NCI-H128 (cell line): Measurements from ENCODE around the gene ZNF200.
"Not testable (repeated sequence)": the region's sequence is repeated elsewhere in the genome, so short reads cannot be mapped to it uniquely, and the experiment has no call there.

Experiments used
- DNase-seq: peaks from one replicate; lab custom pipeline; 2025; ENCODE audit not compliant: unreplicated experiment; lab: John Stamatoyannopoulos, UW

ZNF200 gene

GRCh38 chr16:3254309-3254708, 19.4 kb upstream of the ZNF200 start:
- DNase-seq, result no peak

- DNase-seq, result no peak
Measured at GRCh38 chr16:3252967-3253366, 18.0 kb upstream of the ZNF200 start.

GRCh38 chr16:3249451-3249850, 14.5 kb upstream of the ZNF200 start:
- no peak for DNase-seq

GRCh38 chr16:3249020-3249419, 14.1 kb upstream of the ZNF200 start:
- DNase-seq, result no peak

- DNase-seq, result no peak
Measured at GRCh38 chr16:3248596-3248995, 13.6 kb upstream of the ZNF200 start.

- no peak for DNase-seq
Measured at GRCh38 chr16:3246876-3247275, 11.9 kb upstream of the ZNF200 start.

- DNase-seq, result no peak
Measured at GRCh38 chr16:3246002-3246401, 11.0 kb upstream of the ZNF200 start.

GRCh38 chr16:3243882-3244281, 8.9 kb upstream of the ZNF200 start:
- DNase-seq, result no peak

- no peak for DNase-seq
Measured at GRCh38 chr16:3242709-3243108, 7.8 kb upstream of the ZNF200 start.

- no peak for DNase-seq
Measured at GRCh38 chr16:3241761-3242160, 6.8 kb upstream of the ZNF200 start.

- DNase-seq, result no peak
Measured at GRCh38 chr16:3235856-3236669, 1.1 kb upstream of the ZNF200 start.

- no peak for DNase-seq
Measured at GRCh38 chr16:3234543-3234856, 458 bp downstream of the ZNF200 start.

GRCh38 chr16:3223913-3224515, 10.9 kb downstream of the ZNF200 start:
- no peak for DNase-seq

- no peak for DNase-seq
Measured at GRCh38 chr16:3220839-3221238, 14.1 kb downstream of the ZNF200 start.

- no peak for DNase-seq
Measured at GRCh38 chr16:3216263-3216640, 18.7 kb downstream of the ZNF200 start.

- DNase-seq, result no peak
Measured at GRCh38 chr16:3215601-3216262, 19.2 kb downstream of the ZNF200 start.

- no peak for DNase-seq
Measured at GRCh38 chr16:3214904-3215600, 19.9 kb downstream of the ZNF200 start.

GRCh38 chr16:3212567-3212966, 22.4 kb downstream of the ZNF200 start:
- no peak for DNase-seq

GRCh38 chr16:3212006-3212405, 23.0 kb downstream of the ZNF200 start:
- DNase-seq, result no peak

- no peak for DNase-seq
Measured at GRCh38 chr16:3207086-3207953, 27.6 kb downstream of the ZNF200 start.

GRCh38 chr16:3205939-3206338, 29.0 kb downstream of the ZNF200 start:
- DNase-seq, result not testable (repeated sequence)
